ENCODE results near the gene C14orf93. TPM values are rescaled to one million over a fixed set of nuclear protein-coding genes. Genes with fewer than 3 reads are reported as not detected.
A peak's percentile ranks its signal among the peaks of the same experiment; 100 is the strongest.
"Not testable (repeated sequence)": the region's sequence is repeated elsewhere in the genome, so short reads cannot be mapped to it uniquely, and the experiment has no call there.

The C14orf93 gene
- total RNA-seq, 3 donors from 2014 or later: 3.6 to 5.4 (median 5.1) TPM

- H3K4me3 Mint-ChIP-seq: no peak overlapping the region
- DNase-seq: no peak
- no peaks in the 10 kb centered on the region for H3K9me3 Mint-ChIP-seq
- H3K36me3 Mint-ChIP-seq (ENCODE audit: insufficient read depth): no peaks in the 10 kb centered on the region
- H3K4me1 Mint-ChIP-seq (ENCODE audit: low read depth): peaks cover 19% of the 10 kb centered on the region
- ATAC-seq: no peak
- H3K27me3 Mint-ChIP-seq (ENCODE audit: low read depth): no peaks in the 10 kb centered on the region
Measured at GRCh38 chr14:23018107-23018506, 8.2 kb upstream of the C14orf93 start.

GRCh38 chr14:23017091-23017490 is 7.1 kb upstream of the C14orf93 start:
- H3K27me3 Mint-ChIP-seq (ENCODE audit: low read depth): no peaks in the 10 kb centered on the region
- H3K36me3 Mint-ChIP-seq (ENCODE audit: insufficient read depth): no peaks in the 10 kb centered on the region
- ATAC-seq (no peak), DNase-seq (no peak)
- no peaks in the 10 kb centered on the region for H3K9me3 Mint-ChIP-seq
- H3K4me3 Mint-ChIP-seq: no peak overlapping the region
- peaks cover 14% of the 10 kb centered on the region for H3K4me1 Mint-ChIP-seq (ENCODE audit: low read depth)

GRCh38 chr14:23015618-23016017 is 5.7 kb upstream of the C14orf93 start:
- H3K27me3 Mint-ChIP-seq (ENCODE audit: low read depth): no peaks in the 10 kb centered on the region
- H3K9me3 Mint-ChIP-seq: no peaks in the 10 kb centered on the region
- no peak for ATAC-seq
- peak overlapping the region; percentile 36 for H3K4me3 Mint-ChIP-seq
- no peaks in the 10 kb centered on the region for H3K36me3 Mint-ChIP-seq (ENCODE audit: insufficient read depth)
- peaks cover 8% of the 10 kb centered on the region for H3K4me1 Mint-ChIP-seq (ENCODE audit: low read depth)
- no peak for DNase-seq

- H3K36me3 Mint-ChIP-seq (ENCODE audit: insufficient read depth); DNase-seq; H3K27me3 Mint-ChIP-seq (ENCODE audit: low read depth); H3K4me3 Mint-ChIP-seq; ATAC-seq; H3K9me3 Mint-ChIP-seq: not testable (repeated sequence)
- H3K4me1 Mint-ChIP-seq (ENCODE audit: low read depth): peaks cover 21% of the 10 kb centered on the region
Measured at GRCh38 chr14:23013749-23014054, 3.8 kb upstream of the C14orf93 start.

- Mint-ChIP-seq H3K4me1 (ENCODE audit: low read depth) (peaks cover 25% of the 10 kb centered on the region), H3K9me3 (no peaks in the 10 kb centered on the region), H3K27me3 (ENCODE audit: low read depth) (no peaks in the 10 kb centered on the region), H3K36me3 (ENCODE audit: insufficient read depth) (no peaks in the 10 kb centered on the region), H3K4me3 (no peak overlapping the region)
- DNase-seq (no peak), ATAC-seq (no peak)
Measured at GRCh38 chr14:23013054-23013748, 3.3 kb upstream of the C14orf93 start.

GRCh38 chr14:23009483-23009938 is 432 bp downstream of the C14orf93 start:
- Mint-ChIP-seq H3K36me3 (ENCODE audit: insufficient read depth) (no peaks in the 10 kb centered on the region), H3K9me3 (no peaks in the 10 kb centered on the region), H3K27me3 (ENCODE audit: low read depth) (no peaks in the 10 kb centered on the region), H3K4me1 (ENCODE audit: low read depth) (peaks cover 45% of the 10 kb centered on the region), H3K4me3 (peak overlapping the region; percentile 93)
- no peak for DNase-seq
- no peak for ATAC-seq

GRCh38 chr14:23008831-23009230 is 1.1 kb downstream of the C14orf93 start:
- no peak for DNase-seq
- Mint-ChIP-seq H3K4me3 (peak overlapping the region; percentile 93), H3K4me1 (ENCODE audit: low read depth) (peaks cover 45% of the 10 kb centered on the region), H3K36me3 (ENCODE audit: insufficient read depth) (no peaks in the 10 kb centered on the region), H3K9me3 (no peaks in the 10 kb centered on the region), H3K27me3 (ENCODE audit: low read depth) (no peaks in the 10 kb centered on the region)
- ATAC-seq: no peak

GRCh38 chr14:23006544-23007419 is 3.2 kb downstream of the C14orf93 start:
- peak overlapping the region; percentile 96 for H3K4me3 Mint-ChIP-seq
- H3K27me3 Mint-ChIP-seq (ENCODE audit: low read depth): no peaks in the 10 kb centered on the region
- H3K4me1 Mint-ChIP-seq (ENCODE audit: low read depth): peaks cover 45% of the 10 kb centered on the region

GRCh38 chr14:23006188-23006534 is 3.8 kb downstream of the C14orf93 start:
- ATAC-seq (no peak), DNase-seq (no peak)
- H3K4me1 Mint-ChIP-seq (ENCODE audit: low read depth): peaks cover 43% of the 10 kb centered on the region
- no peaks in the 10 kb centered on the region for H3K9me3 Mint-ChIP-seq
- no peaks in the 10 kb centered on the region for H3K27me3 Mint-ChIP-seq (ENCODE audit: low read depth)
- peak overlapping the region; percentile 96 for H3K4me3 Mint-ChIP-seq
- H3K36me3 Mint-ChIP-seq (ENCODE audit: insufficient read depth): no peaks in the 10 kb centered on the region

More at GRCh38 chr14:23006544-23007419, 3.2 kb downstream of the C14orf93 start:
- ATAC-seq (peak; percentile 98 to 99), DNase-seq (peak; percentile 96)
- Mint-ChIP-seq H3K36me3 (ENCODE audit: insufficient read depth) (no peaks in the 10 kb centered on the region), H3K9me3 (no peaks in the 10 kb centered on the region)

GRCh38 chr14:23005451-23006187 is 4.3 kb downstream of the C14orf93 start:
- Mint-ChIP-seq H3K9me3 (no peaks in the 10 kb centered on the region), H3K36me3 (ENCODE audit: insufficient read depth) (no peaks in the 10 kb centered on the region), H3K4me3 (peak overlapping the region; percentile 96), H3K27me3 (ENCODE audit: low read depth) (no peaks in the 10 kb centered on the region), H3K4me1 (ENCODE audit: low read depth) (peaks cover 42% of the 10 kb centered on the region)
- no peak for ATAC-seq
- DNase-seq: no peak

- H3K4me3 Mint-ChIP-seq; DNase-seq; H3K27me3 Mint-ChIP-seq (ENCODE audit: low read depth); ATAC-seq; H3K9me3 Mint-ChIP-seq; H3K36me3 Mint-ChIP-seq (ENCODE audit: insufficient read depth): not testable (repeated sequence)
- peaks cover 33% of the 10 kb centered on the region for H3K4me1 Mint-ChIP-seq (ENCODE audit: low read depth)
Measured at GRCh38 chr14:23004274-23004673, 5.7 kb downstream of the C14orf93 start.

- peaks cover 23% of the 10 kb centered on the region for H3K4me1 Mint-ChIP-seq (ENCODE audit: low read depth)
- no peaks in the 10 kb centered on the region for H3K27me3 Mint-ChIP-seq (ENCODE audit: low read depth)
- DNase-seq (no peak), ATAC-seq (no peak)
- no peaks in the 10 kb centered on the region for H3K36me3 Mint-ChIP-seq (ENCODE audit: insufficient read depth)
- no peak overlapping the region for H3K4me3 Mint-ChIP-seq
- no peaks in the 10 kb centered on the region for H3K9me3 Mint-ChIP-seq
Measured at GRCh38 chr14:23002592-23002991, 7.4 kb downstream of the C14orf93 start.

GRCh38 chr14:23000860-23001259 is 9.1 kb downstream of the C14orf93 start:
- no peak for DNase-seq
- ATAC-seq: no peak
- Mint-ChIP-seq H3K4me3 (no peak overlapping the region), H3K9me3 (no peaks in the 10 kb centered on the region), H3K4me1 (ENCODE audit: low read depth) (peaks cover 6% of the 10 kb centered on the region), H3K36me3 (ENCODE audit: insufficient read depth) (no peaks in the 10 kb centered on the region), H3K27me3 (ENCODE audit: low read depth) (no peaks in the 10 kb centered on the region)

GRCh38 chr14:22998329-22999012 is 11.5 kb downstream of the C14orf93 start:
- Mint-ChIP-seq H3K36me3 (ENCODE audit: insufficient read depth) (no peaks in the 10 kb centered on the region), H3K9me3 (no peaks in the 10 kb centered on the region), H3K4me1 (ENCODE audit: low read depth) (no peaks in the 10 kb centered on the region), H3K27me3 (ENCODE audit: low read depth) (no peaks in the 10 kb centered on the region), H3K4me3 (no peak overlapping the region)
- no peak for DNase-seq
- ATAC-seq: no peak

All from activated T-cell treated with anti-CD3 and anti-CD28 coated beads, Interleukin-2, amount 50 U/mL, for 4 hours (primary cell).